GM18868 (cell line): ENCODE measurements around the gene NOX1.
"Not testable (repeated sequence)": the region's sequence is repeated elsewhere in the genome, so short reads cannot be mapped to it uniquely, and the experiment has no call there.

Source experiments
- ATAC-seq: cut with Tn5 transposase; IDR thresholded peaks from one replicate; pipeline ENCODE4 v1.9.1; 2021; ENCODE audit warnings: mild to moderate bottlenecking, moderate library complexity; ENCODE audit not compliant: unreplicated experiment

NOX1 gene

GRCh38 chrX:100819837-100820666, 54.1 kb downstream of the NOX1 start, which contains the start of gene CSTF2:
Gene CSTF2 (plus strand): TSS chrX:100820391. CDS start chrX:100820417, 26 bp downstream.
- ATAC-seq: peak; percentile 99

- ATAC-seq: no peak
Observed at GRCh38 chrX:100819534-100819836, 54.7 kb downstream of the NOX1 start.

- ATAC-seq: no peak
Observed at GRCh38 chrX:100817340-100817739, 56.8 kb downstream of the NOX1 start.

- no peak for ATAC-seq
Observed at GRCh38 chrX:100812216-100813158, 61.7 kb downstream of the NOX1 start.

- ATAC-seq: not testable (repeated sequence)
Observed at GRCh38 chrX:100808265-100808664, 65.9 kb downstream of the NOX1 start.

GRCh38 chrX:100804780-100805179, 69.4 kb downstream of the NOX1 start:
- ATAC-seq: no peak

GRCh38 chrX:100802843-100803242, 71.3 kb downstream of the NOX1 start:
- no peak for ATAC-seq

GRCh38 chrX:100798484-100799214, 75.5 kb downstream of the NOX1 start:
- no peak for ATAC-seq

GRCh38 chrX:100797359-100797758, 76.8 kb downstream of the NOX1 start:
- no peak for ATAC-seq

- ATAC-seq: not testable (repeated sequence)
Observed at GRCh38 chrX:100796371-100796770, 77.8 kb downstream of the NOX1 start.
